Measurements from ENCODE around the gene HOXA6.

The HOXA6 gene

DNA sequence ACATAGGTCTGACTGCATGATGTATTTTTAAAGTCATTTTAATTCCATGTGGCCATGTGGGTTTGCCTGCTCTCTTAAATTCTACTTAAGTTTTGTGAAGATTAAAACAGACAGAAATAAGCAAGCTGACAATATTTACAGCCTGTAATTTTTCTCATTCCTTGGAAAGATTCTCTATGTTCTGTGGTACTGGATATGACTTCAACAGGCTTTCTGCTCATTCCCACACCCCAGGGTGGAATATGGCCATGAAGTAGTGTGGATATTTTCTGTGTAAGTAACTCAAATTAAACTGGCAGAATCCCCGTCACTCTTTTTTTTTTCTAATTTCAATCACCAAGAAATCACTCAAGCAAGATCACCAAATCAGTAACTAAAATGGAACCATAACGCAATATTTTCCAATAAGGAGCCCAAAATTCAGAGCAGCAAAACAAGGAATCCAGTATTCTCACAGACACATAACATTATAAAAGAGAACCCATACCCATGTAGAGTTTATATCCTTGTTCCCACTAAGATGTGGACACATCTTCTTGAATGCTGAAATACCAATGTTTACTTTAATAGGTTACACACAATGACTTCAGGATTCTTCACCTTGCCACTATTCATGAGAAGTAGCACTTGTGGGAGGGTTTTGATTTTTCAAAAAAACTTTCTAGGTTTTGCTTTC is 9.8 kb downstream of the HOXA6 start:
- no peak for DNase-seq (ENCODE audit: low read depth)

DNA sequence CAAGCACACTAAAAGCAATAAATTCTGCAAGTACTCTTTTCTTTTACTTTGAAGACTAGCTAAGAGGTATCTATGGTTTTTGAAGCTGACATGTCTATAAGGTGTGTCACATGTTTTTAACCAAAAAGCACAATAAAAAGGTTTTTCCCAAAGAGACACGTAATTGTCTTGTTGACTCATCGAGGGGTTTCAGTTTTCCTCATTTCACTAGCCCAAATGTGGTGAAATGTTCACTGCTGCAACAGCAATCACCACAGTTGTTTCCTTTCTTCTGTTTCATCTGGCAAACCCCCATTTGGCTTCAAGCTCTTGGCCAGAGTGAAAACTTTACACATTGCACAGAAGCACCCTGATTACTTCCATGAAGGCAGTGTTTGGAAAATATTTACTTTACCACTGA is 13.2 kb downstream of the HOXA6 start:
- DNase-seq (ENCODE audit: low read depth) = peak; percentile 34

DNA sequence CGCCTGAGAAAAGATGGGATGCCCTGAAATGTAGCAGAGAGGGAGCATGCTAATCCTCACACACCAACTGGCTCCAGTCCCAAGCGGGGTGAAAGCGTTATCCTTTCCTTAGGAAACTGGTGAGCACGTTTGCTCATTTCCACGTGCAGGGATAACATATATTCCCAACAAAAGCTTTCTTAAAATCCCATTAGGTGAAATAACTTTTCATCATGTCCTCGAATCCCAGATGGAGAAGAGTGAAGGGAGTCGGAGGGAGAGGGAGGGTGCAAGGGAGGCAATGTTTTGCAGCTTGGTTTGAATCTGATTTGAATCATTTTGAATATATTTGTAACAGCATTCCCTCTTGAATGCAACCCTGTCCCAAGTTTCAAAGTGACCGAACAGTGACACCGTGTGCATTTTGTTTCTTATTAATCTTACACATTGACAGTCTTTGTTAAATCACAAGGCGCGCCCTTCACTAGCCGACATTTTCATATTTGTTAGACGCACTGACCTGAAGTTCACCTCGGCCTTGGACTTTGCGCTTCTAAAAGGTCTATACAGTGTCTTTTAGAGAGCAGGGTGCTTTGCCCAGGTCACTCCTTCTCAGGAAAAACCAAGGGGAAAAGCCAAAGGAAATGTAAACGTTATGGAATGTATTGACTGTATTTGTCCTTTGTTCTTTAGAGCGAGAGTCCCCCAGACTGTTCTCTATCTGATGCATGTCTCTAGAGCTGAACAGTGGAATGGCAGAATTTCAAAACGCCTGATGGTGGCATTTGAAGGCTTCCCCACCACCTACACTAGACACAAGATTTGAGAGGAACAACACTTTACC is 14.0 kb downstream of the HOXA6 start:
- DNase-seq (ENCODE audit: low read depth) = no peak

DNA sequence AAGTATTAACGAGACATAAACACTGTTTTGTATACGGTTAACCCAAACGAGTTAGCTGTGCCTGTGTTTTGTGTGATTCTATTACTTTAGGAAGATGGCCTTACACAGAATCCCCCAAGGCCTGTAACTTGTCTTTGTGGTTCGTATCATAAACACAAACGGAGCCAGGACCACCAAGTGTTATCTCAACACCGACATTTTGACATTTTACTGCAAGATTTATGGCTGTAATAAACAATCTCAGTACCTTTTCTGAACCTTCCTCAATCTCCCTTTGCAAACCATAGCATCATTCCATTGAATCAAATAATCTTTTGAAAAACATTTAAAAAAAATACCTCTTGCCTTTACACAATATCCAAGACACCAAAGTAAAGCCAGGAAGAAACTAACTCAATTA is 14.6 kb downstream of the HOXA6 start:
- DNase-seq (ENCODE audit: low read depth) = no peak

DNA sequence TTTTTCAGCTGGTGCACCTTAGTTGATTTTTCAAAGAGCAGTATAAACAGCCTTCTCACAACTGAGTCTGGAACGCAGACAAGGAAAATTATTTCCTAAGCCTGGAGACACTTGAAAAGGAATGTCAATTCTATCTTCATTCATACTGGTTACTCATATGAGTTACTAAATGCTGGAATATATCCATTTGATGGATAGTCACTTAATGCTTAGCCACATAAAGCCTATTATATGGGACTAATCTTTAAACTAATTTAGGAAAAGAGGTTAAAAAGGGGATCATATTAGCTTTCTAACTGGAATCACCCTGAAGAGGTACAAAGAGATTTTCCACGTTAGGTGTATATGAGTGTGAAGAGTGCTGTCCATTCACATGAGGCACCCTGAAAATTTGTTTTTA is 15.4 kb downstream of the HOXA6 start:
- DNase-seq (ENCODE audit: low read depth) = no peak

DNA sequence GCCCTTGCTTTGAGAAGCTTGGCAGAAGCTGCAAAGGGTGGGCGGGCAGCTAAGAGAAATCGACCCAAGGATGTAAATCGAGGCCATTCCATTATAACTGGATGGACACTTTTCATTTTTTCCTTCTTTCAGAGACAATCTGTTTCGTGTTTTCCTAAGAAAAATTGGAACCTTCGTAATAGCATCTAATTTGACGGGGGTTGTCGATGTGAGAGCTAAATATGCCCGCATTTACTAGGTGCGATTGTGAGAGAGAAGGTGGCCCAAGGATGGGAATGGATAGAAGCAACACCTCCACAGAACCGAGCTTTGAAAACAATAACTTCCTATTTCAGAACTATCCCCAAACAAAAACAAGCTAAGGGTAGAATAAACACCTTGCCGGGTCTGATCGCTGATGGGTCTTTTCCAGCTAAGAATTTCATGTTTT is 16.2 kb downstream of the HOXA6 start:
- no peak for DNase-seq (ENCODE audit: low read depth)

DNA sequence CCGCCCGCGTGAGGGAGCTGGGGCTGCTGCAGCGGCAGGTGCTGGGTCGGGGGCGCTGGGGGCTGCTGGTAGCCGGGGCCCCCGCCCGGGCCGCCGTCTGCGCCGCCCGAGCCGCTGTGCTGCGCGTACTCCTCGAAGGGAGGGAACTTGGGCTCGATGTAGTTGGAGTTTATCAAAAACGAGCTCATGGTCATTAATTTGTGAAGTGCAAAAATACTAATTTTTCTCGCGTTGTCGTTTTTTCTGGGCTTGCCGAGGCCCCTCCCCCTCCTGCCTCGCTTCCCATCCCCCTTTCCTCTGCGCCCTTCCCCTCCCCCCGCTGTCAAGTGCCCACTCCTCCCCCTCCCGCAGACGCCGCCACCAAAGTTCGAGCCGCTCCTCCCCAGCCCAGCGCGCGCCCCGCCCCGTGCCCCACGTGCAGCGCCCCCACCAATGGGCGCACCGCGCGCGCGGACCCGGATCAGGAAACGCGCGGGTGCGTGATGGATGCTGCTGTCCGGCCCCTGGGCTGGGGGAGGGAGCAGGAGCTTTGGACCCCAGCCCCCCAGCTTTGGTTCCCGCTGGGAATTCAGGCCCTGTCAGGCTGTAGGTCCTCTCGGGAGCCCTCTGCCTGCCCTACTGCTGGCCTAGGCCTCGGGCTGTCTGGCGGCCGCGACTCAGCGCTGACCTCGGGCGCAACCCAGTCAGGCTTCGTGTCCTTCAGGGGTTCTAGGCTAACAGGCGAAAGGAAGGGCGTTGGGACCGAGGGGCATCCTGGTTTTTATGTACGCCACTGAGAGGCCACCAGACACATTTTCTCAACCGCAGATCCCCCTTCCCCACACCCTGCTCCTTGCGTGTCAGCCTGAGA is 16.8 kb downstream of the HOXA6 start, which contains the start of gene HOXA4:
TSS of gene HOXA4 (minus strand) at position 218 of the 850 bp plus-strand sequence. CDS start at position 194, 24 bp downstream.
- DNase-seq (ENCODE audit: low read depth) = no peak

DNA sequence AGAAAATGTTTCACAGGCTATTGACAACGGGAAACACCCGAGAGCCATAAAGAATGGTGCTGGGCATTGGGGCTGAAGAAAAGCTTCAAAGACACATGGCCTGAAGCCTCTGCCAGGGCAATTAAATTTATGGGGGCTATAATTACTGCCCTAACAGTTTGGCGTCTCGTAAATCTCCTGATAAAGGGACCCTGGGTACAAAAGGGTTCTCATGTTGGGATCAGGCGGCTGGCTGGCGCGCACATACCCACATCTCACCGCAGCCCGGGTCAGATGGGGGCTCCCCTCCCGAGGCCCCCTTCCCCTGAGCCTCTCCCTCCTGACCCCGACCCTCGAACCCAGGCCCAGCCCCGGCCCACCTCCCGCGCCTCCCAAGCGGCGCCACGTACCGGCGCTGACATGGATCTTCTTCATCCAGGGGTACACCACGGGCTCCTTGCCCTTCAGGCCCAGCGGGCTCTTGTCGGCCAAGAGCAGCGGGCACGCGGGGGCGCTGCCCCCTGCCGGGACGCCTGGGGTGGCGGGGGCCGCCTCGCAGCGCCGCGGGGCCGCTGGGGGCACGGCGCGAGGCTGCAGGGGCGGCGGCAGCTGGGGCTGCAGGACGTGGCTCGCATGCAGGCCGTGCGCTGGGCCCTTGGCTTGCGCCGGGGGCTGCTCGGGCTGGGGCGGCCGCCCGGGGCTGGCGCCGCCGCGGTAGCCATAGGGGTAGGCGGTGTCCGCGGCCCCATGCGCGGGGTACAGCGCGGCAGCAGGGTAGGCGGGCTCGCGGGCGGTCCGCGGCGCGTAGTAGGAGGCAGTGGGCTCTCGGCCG is 17.6 kb downstream of the HOXA6 start:
- no peak for DNase-seq (ENCODE audit: low read depth)

DNA sequence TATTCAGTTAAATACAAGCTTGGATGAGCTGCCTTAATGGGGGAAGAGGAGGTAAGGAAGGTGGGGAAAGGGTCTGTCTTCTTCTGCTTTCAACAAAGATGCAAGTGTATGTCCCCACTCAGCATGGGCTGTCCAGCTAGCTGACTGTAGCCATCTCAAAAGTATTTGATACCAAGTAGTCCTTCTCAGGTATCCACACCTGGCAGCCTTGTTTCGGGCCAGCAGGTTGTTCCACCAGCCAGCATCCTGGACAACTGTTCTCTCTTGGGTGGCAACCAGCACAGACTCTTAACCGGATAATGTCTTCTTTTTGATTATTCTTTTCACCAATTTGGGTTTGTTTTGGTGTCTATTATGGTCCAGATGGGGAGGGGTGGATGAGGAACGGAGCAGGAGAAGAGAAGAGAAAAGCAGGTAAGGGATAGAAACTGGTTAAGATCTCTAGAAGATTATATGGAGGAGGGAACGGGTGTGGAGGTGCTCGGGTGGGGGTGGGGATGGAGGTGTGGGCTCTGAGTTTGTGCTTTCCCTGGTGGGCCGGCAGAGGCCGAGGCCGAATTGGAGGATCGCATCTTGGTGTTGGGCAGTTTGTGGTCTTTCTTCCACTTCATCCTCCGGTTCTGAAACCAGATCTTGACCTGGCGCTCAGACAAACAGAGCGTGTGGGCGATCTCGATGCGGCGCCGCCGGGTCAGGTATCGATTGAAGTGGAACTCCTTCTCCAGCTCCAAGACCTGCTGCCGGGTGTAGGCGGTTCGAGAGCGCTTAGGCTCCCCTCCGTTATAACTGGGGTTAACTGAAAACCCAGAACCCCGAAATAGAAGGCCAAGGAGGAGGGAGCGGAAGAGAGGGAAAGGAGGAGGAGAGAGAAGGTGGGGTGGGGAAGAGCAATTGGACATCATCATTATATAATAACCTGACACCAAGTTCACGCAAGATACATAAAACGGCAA is 18.5 kb downstream of the HOXA6 start:
- DNase-seq (ENCODE audit: low read depth) = no peak

DNA sequence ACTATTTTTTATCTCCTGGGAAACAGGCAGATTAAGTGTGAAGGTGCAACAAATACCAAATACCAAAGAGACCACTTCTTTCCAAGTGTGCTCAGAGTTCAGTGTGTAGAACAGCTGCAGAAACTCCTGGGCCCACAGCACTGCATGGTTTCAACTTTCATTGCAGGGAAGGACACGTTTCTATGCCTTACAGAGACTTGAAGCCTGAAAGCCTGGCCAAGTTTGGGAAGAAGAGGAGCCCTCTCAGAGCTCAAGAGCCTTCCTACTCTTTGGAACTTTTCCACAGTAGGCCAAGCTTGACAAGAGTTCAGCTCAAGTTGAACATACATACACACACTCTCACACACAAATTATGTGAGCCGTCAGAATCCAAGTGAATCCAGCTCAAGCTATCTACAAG is 19.5 kb downstream of the HOXA6 start:
- no peak for DNase-seq (ENCODE audit: low read depth)

DNA sequence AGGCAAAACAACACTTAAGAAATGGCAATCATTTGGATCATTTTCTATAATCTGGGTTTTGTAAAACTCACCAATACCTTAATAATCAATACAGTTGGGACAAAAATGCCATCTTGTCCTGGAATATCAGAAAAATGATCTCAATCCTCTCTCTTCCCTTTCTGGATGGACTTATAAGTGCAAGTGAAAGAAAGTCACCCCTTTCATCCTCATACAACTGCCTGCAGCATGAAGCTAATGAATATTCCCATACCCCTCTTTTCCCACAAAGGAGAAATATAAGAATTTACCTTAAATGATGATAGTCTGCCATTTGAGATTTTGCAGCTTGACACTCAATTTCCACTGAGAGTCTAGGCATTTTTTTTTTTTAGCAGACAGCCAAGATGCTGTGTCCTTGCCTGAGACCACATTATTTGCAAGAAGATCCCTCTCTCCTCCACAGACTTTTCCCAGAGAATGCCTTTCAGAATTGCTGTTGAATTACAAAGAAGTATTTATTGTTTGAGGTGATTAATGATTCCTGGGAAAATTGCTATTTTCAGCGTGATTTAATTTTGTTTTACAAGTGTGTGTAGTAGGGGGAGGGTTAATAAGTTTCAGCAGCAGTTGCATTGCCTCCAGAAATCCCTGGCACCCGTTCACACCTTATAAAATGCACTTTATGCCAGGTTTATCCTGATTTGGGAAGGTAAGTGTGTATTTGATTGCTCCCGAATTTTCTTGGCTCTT is 20.8 kb downstream of the HOXA6 start:
- DNase-seq (ENCODE audit: low read depth) = no peak

DNA sequence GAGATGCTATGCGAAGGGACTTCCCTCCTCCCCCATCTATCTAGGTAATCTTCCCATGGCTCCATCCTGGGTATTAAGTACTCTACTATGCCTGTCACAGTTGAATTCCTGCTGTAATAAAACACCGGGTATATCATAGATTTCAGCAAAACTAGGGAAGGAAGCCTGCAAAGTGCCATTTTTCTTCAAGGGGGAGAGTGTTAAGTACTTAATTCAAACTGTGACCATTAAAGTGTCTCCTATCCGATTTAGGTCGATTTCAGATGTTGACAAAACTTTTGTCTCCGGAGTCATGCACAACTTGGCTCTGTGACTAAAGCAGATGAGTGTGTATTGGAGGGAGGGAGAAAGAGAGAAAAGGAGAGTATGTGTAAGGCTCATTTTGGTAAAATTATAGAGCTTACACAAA is 21.6 kb downstream of the HOXA6 start:
- DNase-seq (ENCODE audit: low read depth) = no peak

DNA sequence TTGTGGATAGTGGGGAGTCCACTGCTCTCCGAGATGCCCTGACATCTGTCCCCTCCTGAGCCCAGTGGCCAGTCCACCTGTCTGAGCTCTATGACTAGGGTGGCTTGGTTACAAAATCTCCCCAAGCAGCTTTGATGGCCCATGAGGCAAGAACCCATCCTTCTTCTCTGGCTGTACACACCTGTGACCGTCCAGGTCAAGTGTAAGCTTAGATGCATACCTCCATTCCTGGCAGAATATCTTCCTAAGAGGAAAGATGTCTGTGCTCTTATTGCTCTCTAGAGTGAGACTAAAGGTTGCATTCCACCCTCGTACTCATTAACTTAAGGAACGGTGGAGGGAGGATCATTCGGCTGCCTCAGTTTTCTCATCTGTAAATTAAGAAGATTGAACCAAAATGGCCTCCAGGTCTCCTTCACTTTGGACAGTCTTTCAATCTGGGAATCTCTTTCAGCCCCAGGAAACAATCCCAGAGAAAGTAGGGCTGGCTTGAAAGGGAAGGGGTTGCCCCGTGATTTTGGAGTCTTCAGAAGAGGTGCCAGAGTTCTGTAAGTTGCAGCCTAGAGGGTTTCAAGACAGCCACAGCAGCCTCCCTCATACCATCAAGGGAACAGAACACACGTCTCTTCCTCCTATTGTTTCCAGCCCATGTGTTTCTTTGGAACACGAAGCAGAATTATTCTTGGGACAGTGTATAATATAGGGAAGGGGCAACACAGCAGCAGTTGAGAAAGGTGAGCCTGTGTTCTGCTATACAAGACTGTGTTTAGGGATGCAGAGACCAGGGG is 22.5 kb downstream of the HOXA6 start:
- DNase-seq (ENCODE audit: low read depth) = no peak

DNA sequence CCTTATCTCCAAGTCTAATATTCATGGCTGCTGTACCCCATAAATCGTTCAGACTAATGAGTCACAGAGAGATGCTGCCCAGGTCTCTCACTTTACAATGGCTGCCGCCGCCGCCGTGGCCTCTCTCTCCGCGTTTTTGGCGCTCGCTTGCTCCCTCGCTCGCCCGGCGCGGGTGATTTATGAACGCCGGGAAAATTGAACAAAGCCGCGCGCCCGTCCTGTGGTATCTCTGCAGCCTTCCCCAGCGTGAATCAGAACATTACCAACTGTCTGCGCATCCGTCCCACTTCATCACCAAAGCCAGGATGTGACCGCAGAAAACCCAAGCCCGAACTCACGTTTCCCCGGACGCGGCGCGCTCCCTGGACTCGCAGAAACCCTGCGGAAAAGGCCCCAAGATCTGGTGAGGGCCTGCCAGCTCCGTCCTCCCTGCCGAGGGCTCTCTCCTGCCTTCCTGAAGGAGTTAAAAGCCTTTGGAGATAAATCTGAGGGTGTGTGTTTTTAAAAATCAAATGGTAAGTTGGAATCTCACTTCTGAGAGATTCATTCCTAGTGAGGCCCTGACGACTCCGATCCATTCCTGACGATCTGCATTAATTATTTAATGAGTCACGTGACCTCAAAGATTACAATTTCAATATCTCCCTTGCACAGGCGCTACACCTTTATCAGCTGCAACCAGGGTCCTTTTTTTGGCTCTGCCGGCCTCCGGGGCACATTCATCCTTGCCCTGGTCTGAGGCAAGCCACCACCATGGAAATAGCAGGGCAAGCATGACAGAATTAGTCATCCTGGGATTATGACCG is 23.3 kb downstream of the HOXA6 start:
- no peak for DNase-seq (ENCODE audit: low read depth)

DNA sequence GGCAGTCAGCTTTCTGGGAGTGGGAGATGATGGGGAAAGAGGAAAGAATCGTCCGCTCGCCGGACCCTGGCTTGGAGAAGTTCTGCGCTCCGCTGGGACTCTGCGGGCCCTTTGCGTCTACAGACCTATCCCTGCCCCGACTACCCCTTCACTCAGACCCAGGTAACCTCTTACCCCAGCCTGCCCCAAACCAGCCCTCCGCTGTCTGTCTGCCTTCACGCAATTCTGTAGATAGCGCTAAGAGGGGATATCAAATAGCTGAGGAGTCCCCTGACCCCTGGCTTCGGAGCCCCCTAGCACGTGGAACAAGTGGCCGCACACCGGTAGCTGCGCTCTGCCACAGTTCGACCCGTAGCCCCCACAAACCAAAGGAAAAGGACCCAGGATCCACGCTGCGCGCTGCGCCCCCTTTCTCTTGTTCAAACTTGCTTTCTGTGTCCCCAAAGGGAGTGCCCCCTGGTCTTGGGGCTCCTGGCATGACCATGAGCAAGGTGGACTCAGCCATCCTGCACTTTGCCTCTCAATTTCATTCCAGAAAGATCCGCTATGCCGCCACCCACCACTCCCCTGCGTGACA is 24.0 kb downstream of the HOXA6 start:
- no peak for DNase-seq (ENCODE audit: low read depth)

DNA sequence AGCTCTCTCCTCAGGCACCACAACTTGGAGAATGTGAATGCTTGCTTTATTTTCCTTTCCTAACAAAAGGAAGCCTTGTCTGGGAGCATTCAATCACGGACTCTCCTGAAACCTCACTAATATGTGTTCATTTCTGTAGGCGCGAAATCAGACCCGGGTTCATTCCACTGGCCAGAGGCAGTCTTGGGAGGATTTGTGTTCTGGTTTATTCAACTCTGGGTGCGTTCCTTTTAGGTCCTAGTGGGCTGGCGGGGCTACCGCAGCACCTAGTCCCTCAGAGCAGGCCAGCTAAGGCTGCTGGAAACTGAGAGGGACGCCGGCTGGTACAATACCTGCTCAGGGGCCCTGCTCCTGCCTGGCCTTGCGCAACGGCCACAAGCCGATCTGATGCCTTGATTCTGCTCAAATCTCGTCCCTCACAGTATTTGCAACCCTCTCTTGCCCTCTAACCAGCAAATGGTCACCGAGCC is 24.5 kb downstream of the HOXA6 start:
- DNase-seq (ENCODE audit: low read depth) = no peak

DNA sequence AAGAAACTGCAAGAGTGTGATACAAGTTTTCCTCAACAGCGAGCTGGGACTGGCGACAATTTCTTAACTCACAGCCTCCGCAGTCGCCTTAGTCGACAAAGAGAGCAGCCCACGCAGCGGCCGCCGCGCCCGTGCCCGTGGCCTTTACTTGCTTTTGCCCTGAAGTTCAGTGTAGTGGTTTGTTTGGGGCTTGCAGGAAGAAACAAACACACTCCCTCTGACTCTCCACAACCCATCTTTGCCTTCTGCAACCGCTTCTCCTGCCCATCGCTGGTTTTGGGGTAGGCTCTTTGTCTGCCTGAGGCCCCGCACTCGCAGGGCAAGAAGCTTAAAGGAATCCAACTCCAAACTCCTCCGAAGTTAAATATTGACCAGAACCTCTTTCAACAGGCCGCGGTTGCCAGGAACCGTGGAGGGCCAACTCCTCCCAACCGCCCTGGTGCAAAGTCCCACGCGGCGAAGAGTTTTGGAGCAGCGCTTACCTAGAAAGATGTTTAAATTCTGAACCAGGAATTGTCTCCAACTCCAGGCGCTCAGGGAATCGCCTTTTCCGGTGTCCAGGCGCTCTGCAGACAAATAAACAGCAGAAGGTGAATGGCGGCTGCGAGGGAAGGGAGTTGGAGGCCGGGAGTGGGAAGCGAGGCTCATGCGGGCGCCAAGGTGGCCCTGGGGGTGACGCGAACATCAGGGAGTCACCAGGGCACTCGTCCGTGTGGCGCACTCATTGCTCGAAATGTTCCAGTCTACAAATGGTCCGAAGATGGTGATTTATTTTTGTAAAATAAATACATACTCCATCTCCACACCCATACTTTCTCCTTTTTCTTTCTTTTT is 25.3 kb downstream of the HOXA6 start:
- no peak for DNase-seq (ENCODE audit: low read depth)
